GM23338 (cell line): Measurements from ENCODE around the gene PLRG1.

Experiments
- CREB1 ChIP-seq: fragments of 250-450 bp; sonication (Bioruptor Pico); IDR thresholded peaks from 2 replicates; pipeline ENCODE4 v1.5.0; 2020; ENCODE audit warnings: low read depth, mild to moderate bottlenecking, moderate library complexity
- CTCF ChIP-seq, 2 experiments: fragments of 200-600 bp in 1 of 2; sonication (generic) in 1 of 2; conservative IDR thresholded peaks; 2 replicates each; pipeline versions ENCODE4 v1.5.1 to v1.6.1; 2016 to 2017; ENCODE audit warnings: antibody characterized with exemption in 2 of 2, low read depth in 2 of 2, mild to moderate bottlenecking in 2 of 2, moderate library complexity in 1 of 2
- ETS1 ChIP-seq: IDR thresholded peaks from 2 replicates; pipeline ENCODE4 v1.6.1; 2016; ENCODE audit warnings: antibody characterized with exemption
- EZH2 ChIP-seq: fragments of 200-600 bp; sonication (generic); IDR thresholded peaks from one replicate; pipeline ENCODE4 v1.8.0; 2017; ENCODE audit warnings: antibody characterized with exemption, mild to moderate bottlenecking, low read depth; ENCODE audit not compliant: unreplicated experiment
- EZH2phosphoT487 ChIP-seq: fragments of 200-600 bp; sonication (generic); IDR thresholded peaks from one replicate; pipeline ENCODE4 v1.8.1; 2018; ENCODE audit warnings: antibody characterized with exemption; ENCODE audit not compliant: unreplicated experiment
- POLR2AphosphoS5 ChIP-seq: IDR thresholded peaks from 2 replicates; pipeline ENCODE4 v1.6.1; 2016; ENCODE audit warnings: antibody characterized with exemption, low read depth
- REST ChIP-seq: IDR thresholded peaks from one replicate; pipeline ENCODE4 v1.6.1; 2018; ENCODE audit warnings: antibody characterized with exemption; ENCODE audit not compliant: unreplicated experiment
- ZNF331 ChIP-seq: fragments of 250-450 bp; sonication (Bioruptor Pico); IDR thresholded peaks from 2 replicates; pipeline ENCODE4 v1.5.0; 2020; ENCODE audit warnings: low read depth, mild to moderate bottlenecking, moderate library complexity

- TF ChIP-seq CTCF (conservative IDR thresholded peaks at IDR 0.05; ENCODE audit: low read depth in 2 of 2) (no peak), EZH2phosphoT487 (no peak), POLR2AphosphoS5 (no peak), ETS1 (no peak), EZH2 (no peak), REST (no peak), CREB1 (CRISPR knock-in tag) (no peak), ZNF331 (CRISPR knock-in tag) (no peak)
Observed at GRCh38 chr4:154583230-154583629, 33.0 kb upstream of the PLRG1 start.
